Jurkat, Clone E6-1 (cell line): Measurements from ENCODE around the gene DTYMK.

Experiments used
- DNase-seq: peaks from one replicate; pipeline ENCODE4 v3.0.0-alpha.2; 2011; ENCODE audit warnings: low read depth, low spot score
- H3K4me3 ChIP-seq: 2 replicates; pipeline ENCODE4 v1.5.1; 2011; ENCODE audit warnings: mild to moderate bottlenecking, low read length, control low read depth, moderate library complexity

DTYMK gene

GRCh38 chr2:241655516-241656189, 31.0 kb downstream of the DTYMK start:
- DNase-seq: no peak
- H3K4me3 ChIP-seq: no peak overlapping the region

GRCh38 chr2:241654551-241654950, 32.1 kb downstream of the DTYMK start:
- no peak overlapping the region for H3K4me3 ChIP-seq
- DNase-seq: no peak

- no peak for DNase-seq
- no peak overlapping the region for H3K4me3 ChIP-seq
Observed at GRCh38 chr2:241653210-241653750, 33.3 kb downstream of the DTYMK start.

- DNase-seq: no peak
Observed at GRCh38 chr2:241652722-241653121, 33.9 kb downstream of the DTYMK start.

DNA sequence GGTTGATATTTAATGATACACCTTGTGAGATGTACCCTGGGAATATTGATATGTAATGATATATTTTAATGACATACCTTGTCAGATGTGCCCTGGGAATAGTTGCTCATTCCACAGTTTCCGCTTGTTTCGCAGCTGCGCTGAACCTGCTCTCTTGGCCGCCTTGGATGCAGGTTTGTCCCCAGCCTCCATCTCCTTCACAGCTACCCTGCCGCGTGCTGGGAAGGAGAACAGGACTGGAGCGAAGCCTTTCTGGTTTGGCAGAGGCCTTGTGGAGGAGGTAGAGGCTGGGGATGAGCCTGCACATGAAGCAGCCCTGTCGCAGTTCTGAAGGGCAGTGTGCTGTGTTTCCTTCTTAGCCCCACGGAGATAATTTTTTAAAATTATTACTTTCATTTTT, 34.5 kb downstream of the DTYMK start:
- DNase-seq: no peak

More at GRCh38 chr2:241652722-241653121, 33.9 kb downstream of the DTYMK start:
- no peak overlapping the region for H3K4me3 ChIP-seq

GRCh38 chr2:241649927-241650326, 36.7 kb downstream of the DTYMK start:
- no peak for DNase-seq
- no peak overlapping the region for H3K4me3 ChIP-seq

More for the DNA sequence above, 34.5 kb downstream of the DTYMK start:
- H3K4me3 ChIP-seq: no peak overlapping the region

DNA sequence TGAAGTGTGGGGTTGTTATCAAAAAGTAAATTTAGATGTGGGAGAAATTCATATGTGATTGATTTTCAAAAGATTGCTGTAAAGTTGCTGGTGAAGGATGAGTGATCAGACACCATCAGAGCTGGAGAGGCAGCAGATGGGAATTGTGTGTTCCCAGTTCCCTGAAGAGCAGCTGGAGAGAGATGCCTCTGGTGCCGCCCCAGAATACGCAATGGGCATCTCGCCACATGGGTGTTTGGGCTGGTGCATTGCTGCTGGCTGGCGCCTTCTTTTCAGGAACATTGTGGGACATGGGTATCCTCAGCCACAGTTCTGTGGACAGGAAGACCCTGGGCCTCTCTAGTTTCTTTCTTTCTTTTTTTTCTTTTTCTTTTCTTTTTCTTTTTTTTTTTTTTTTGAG, 37.2 kb downstream of the DTYMK start:
- no peak overlapping the region for H3K4me3 ChIP-seq
- no peak for DNase-seq

DNA sequence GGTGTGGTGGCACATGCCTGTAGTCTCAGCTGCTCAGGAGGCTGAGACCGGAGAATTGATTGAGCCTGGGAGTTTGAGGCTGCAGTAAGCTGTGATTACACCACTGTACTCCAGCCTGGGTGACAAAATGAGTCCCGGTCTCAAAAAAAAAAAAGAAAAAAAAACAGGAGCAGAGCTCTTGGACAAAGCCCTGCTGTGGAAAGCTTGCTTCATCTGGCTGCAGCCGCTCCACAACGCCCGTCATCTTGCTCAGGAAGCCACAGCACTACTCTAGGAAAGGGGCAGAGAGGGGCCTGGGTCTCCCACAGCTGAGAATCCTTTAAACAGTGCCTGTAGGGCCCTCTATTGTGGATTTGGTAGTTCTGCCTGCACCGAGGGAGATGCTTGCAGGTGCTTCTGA, 38.2 kb downstream of the DTYMK start:
- DNase-seq: no peak
- H3K4me3 ChIP-seq: no peak overlapping the region

DNA sequence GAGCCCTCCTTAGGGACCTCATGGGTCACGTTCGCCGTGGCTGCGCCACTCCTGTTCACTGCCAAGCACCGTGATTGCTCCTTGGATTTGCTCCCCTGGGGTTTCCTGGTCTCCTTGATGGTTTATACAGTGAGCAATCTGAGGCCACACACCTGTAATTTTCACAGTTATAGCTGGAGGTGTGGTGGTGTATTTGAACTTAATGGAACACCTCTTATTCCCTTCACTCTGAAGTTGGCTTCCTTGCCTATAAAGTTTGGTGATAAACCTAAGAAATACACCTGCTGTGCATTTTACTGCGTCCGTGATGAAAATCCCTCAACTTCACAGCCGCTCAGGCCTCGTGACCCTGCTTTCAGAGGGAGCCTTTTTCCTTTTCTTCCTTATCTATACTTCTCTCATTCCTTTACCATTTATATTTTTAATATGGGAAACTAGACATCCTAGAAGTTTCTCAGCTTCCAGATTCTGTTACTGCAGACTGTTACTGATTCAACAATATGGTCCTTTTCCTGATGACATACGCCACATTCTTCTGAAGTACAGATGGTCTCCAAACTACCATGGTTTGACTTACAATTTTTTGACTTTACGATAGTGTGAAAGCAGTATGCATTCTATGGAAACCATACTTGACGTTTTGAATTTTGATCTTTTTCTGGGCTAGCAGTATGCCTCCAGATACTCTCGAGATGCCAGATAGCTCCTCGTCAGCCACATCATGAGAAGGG, 40.5 kb downstream of the DTYMK start:
- no peak for DNase-seq

GRCh38 chr2:241645056-241645914, 41.3 kb downstream of the DTYMK start:
- no peak for DNase-seq
- H3K4me3 ChIP-seq: no peak overlapping the region

More for the DNA sequence above, 40.5 kb downstream of the DTYMK start:
- no peak overlapping the region for H3K4me3 ChIP-seq

GRCh38 chr2:241641631-241642030, 45.0 kb downstream of the DTYMK start:
- no peak for DNase-seq
- no peak overlapping the region for H3K4me3 ChIP-seq

GRCh38 chr2:241640165-241640795, 46.3 kb downstream of the DTYMK start:
- no peak for DNase-seq

GRCh38 chr2:241639385-241639784, 47.2 kb downstream of the DTYMK start:
- DNase-seq: no peak
- no peak overlapping the region for H3K4me3 ChIP-seq

More at GRCh38 chr2:241640165-241640795, 46.3 kb downstream of the DTYMK start:
- H3K4me3 ChIP-seq: no peak overlapping the region

- no peak for DNase-seq
- H3K4me3 ChIP-seq: peak overlapping the region; percentile 82
Observed at GRCh38 chr2:241638940-241639339, 47.7 kb downstream of the DTYMK start.

- DNase-seq: no peak
- peak overlapping the region; percentile 82 for H3K4me3 ChIP-seq
Observed at GRCh38 chr2:241637795-241638660, 48.6 kb downstream of the DTYMK start.

DNA sequence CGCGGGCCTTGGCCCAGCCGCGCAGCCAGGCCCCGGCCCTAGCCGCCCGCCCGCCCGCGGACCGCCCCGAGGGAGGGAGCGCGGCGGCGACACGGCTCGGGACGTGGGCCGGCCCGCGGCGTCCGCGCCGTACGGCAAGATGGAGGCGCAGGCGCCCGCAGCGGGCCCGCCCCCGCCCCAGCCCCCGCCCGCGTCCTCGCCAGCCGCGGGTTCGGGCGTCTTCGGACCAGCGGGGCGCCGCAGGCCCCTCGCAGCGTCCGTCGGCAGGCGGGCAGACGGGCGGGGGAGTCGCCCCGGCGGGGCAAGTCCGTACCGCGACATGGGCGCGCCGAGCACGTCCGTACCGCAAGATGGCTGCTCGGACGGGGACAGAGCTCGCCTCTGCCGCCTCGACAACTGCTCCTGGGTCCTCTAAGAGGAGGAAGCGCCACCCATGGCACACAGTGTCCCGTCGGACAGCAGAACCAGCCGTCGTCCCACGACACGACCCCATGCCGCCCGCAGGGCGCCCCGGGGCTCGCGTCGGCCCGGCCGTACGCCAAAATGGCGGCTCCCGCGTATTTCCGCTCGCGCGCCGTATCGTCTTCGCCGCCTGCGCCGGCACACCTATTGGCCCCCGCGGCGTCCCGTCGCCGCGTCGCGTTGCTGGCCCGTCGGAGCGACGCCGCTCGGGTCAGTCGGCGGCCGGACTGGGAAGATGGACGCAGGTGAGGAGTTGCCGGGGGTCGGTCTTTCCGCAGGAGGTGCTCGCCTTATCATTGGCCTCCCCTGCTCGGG, 49.4 kb downstream of the DTYMK start, which contains the start of the genes ATG4B and THAP4:
TSS of gene ATG4B (plus strand) at position 676 of the 777 bp plus-strand sequence. CDS start at position 698, 22 bp downstream.
TSS of gene THAP4 (minus strand) at position 141 of the 777 bp plus-strand sequence. CDS start 141 bp downstream, outside the sequence.
- DNase-seq: peak; percentile 65
- H3K4me3 ChIP-seq: peak within 1 kb of the TSS; percentile 82
